Measurements from ENCODE around the gene SH3RF2. TPM values are rescaled to one million over a fixed set of nuclear protein-coding genes. Genes with fewer than 3 reads are reported as not detected.

SH3RF2 gene
- total and polyA plus RNA-seq, 2 experiments from 2014 or later = 35.1 to 35.4 TPM

DNA sequence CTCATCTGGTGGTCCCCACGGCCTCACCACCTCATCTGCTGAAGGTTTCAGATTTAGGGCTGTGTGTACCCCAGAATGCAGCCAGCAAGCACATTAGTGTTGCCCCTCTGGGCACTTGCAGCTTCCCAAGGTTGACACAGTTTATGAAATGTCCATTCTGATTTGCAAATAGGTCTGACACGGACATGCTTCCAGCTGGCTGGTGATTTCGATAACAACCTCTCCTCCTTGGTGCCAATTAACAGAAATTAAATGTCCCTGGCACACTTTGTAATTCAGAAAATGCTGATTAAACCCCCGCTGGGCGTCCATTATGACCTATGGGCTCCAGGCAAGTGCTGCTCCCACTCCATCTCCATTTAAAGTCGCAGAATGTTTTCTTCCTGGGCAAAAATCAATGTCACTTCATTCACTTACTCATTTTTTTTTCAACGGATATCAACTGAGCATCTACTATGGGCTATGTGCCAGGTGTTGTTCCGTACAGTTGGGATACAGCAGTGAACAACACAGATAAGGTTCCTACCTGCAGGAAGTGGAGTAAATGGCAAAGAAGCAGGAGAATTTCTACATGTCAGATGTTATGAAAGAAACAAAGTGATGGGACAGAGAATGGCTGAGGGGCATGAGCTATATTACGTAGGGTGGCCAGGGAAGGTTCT is 137.0 kb downstream of the SH3RF2 start:
- H3K79me2 ChIP-seq = no peaks in the 10 kb centered on the region
- no peaks in the 10 kb centered on the region for H3K9me3 ChIP-seq (ENCODE audit: low read depth)
- no peak for DNase-seq (ENCODE audit: low spot score)
- WGBS (ENCODE audit: low lambda C conversion rate, missing lambda C conversion rate) = 36% methylated on average over 9 of the region's 9 CpGs
- H3K4me3 ChIP-seq = no peak overlapping the region
- no peaks in the 10 kb centered on the region for H3K27me3 ChIP-seq
- H2AFZ ChIP-seq = no peak overlapping the region
- TF ChIP-seq EZH2 (IDR thresholded peaks at IDR 0.05; ENCODE audit: borderline replicate concordance) (no peak), EZH2phosphoT487 (IDR thresholded peaks at IDR 0.05; ENCODE audit: low read depth, severe bottlenecking, unreplicated experiment) (no peak)
- TF ChIP-seq, protein P1, sequence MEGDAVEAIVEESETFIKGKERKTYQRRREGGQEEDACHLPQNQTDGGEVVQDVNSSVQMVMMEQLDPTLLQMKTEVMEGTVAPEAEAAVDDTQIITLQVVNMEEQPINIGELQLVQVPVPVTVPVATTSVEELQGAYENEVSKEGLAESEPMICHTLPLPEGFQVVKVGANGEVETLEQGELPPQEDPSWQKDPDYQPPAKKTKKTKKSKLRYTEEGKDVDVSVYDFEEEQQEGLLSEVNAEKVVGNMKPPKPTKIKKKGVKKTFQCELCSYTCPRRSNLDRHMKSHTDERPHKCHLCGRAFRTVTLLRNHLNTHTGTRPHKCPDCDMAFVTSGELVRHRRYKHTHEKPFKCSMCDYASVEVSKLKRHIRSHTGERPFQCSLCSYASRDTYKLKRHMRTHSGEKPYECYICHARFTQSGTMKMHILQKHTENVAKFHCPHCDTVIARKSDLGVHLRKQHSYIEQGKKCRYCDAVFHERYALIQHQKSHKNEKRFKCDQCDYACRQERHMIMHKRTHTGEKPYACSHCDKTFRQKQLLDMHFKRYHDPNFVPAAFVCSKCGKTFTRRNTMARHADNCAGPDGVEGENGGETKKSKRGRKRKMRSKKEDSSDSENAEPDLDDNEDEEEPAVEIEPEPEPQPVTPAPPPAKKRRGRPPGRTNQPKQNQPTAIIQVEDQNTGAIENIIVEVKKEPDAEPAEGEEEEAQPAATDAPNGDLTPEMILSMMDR (IDR thresholded peaks at IDR 0.05; ENCODE audit: poor library complexity) = no peak
- H3K9me2 ChIP-seq (replicated peaks; ENCODE audit: insufficient read depth) = no peaks in the 10 kb centered on the region
- no peaks in the 10 kb centered on the region for H3K4me1 ChIP-seq (ENCODE audit: insufficient read depth)
- no peaks in the 10 kb centered on the region for H3K36me3 ChIP-seq (replicated peaks; ENCODE audit: insufficient read depth, low read depth)
- H3K27ac ChIP-seq = no peak overlapping the region
- no peaks in the 10 kb centered on the region for H4K20me1 ChIP-seq (ENCODE audit: insufficient read depth, poor library complexity, severe bottlenecking)
- no peak overlapping the region for H3K4me2 ChIP-seq

DNA sequence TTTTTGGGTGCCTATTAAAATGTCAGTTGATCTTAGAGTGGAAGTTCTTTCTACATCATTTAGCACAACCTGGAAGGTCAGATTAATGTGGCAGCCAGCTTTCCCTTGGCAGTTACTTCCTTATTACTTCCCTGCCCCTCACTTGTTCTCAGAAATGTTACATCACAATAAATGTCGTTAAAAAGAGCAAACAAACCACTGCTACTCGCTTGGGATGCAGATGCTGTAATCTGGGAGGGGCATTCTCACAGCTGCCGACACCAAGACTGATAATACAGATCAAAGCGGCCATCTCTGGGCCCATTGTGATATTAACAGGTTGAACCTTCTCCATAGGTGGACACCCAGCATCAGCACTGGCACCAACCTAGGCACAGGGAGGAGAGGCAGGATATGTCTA is 139.7 kb downstream of the SH3RF2 start:
- WGBS (ENCODE audit: low lambda C conversion rate, missing lambda C conversion rate) = 30% methylated on average over 4 of the region's 4 CpGs
- Histone ChIP-seq H3K4me3 (no peak overlapping the region), H3K4me1 (ENCODE audit: insufficient read depth) (no peaks in the 10 kb centered on the region), H3K9me2 (replicated peaks; ENCODE audit: insufficient read depth) (no peaks in the 10 kb centered on the region), H3K79me2 (no peaks in the 10 kb centered on the region), H4K20me1 (ENCODE audit: insufficient read depth, poor library complexity, severe bottlenecking) (no peaks in the 10 kb centered on the region), H3K4me2 (no peak overlapping the region), H3K9me3 (ENCODE audit: low read depth) (no peaks in the 10 kb centered on the region), H3K27me3 (no peaks in the 10 kb centered on the region), H2AFZ (no peak overlapping the region), H3K27ac (no peak overlapping the region), H3K36me3 (replicated peaks; ENCODE audit: insufficient read depth, low read depth) (no peaks in the 10 kb centered on the region)
- DNase-seq (ENCODE audit: low spot score) = peak; percentile 22
- TF ChIP-seq, protein P1 (IDR thresholded peaks at IDR 0.05; ENCODE audit: poor library complexity) = no peak
- TF ChIP-seq EZH2phosphoT487 (IDR thresholded peaks at IDR 0.05; ENCODE audit: low read depth, severe bottlenecking, unreplicated experiment) = no peak
- no peak for TF ChIP-seq EZH2 (IDR thresholded peaks at IDR 0.05; ENCODE audit: borderline replicate concordance)

DNA sequence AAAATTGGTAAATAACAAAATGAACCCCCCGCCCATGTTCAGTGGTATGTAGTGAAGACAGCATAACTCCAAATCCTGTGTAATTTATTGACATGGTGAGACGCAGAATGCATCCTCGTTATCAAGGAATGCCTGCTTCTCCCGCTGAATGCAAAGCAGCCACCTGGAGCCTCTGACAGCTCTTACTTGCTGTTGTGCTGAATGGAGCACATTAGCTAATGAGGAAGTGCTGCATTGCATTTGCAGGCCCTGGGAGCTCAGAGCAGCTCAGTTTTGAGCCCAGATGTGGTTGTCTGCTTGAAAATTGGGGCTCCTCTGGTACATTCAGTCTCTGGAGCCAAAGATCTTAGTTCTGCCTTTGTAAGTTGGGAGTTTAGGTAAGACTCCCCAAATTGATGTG is 140.1 kb downstream of the SH3RF2 start:
- no peak overlapping the region for H3K27ac ChIP-seq

DNA sequence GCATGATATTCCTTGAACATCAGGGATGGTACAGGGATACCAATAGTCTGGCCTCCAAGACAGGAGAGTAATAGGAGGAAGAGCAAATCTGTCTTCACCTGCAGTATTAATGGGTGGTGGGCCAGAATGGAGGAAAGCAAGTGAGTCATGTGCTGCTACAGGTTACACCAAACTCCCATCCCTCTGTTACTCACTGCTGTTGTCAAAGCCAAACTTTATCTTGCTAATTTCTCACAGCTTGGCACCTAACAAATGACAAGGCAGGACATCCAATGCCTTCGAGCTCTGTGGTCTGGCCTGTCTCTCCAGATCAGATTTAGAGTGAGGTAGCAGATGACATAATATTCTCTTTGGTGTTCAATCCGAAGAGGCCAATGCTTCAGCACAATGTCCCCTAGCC is 142.2 kb downstream of the SH3RF2 start:
- no peak for TF ChIP-seq EZH2 (IDR thresholded peaks at IDR 0.05; ENCODE audit: borderline replicate concordance)
- TF ChIP-seq, protein P1 (IDR thresholded peaks at IDR 0.05; ENCODE audit: poor library complexity) = no peak
- no peak for TF ChIP-seq EZH2phosphoT487 (IDR thresholded peaks at IDR 0.05; ENCODE audit: low read depth, severe bottlenecking, unreplicated experiment)
- no peaks in the 10 kb centered on the region for H4K20me1 ChIP-seq (ENCODE audit: insufficient read depth, poor library complexity, severe bottlenecking)
- no peaks in the 10 kb centered on the region for H3K79me2 ChIP-seq
- H3K36me3 ChIP-seq (replicated peaks; ENCODE audit: insufficient read depth, low read depth) = no peaks in the 10 kb centered on the region
- no peak overlapping the region for H3K4me3 ChIP-seq
- no peaks in the 10 kb centered on the region for H3K9me2 ChIP-seq (replicated peaks; ENCODE audit: insufficient read depth)
- H2AFZ ChIP-seq = no peak overlapping the region
- no peak overlapping the region for H3K4me2 ChIP-seq
- H3K27me3 ChIP-seq = no peaks in the 10 kb centered on the region
- DNase-seq (ENCODE audit: low spot score) = no peak
- WGBS (ENCODE audit: low lambda C conversion rate, missing lambda C conversion rate) = 54% methylated on average over 2 of the region's 2 CpGs
- H3K4me1 ChIP-seq (ENCODE audit: insufficient read depth) = no peaks in the 10 kb centered on the region
- no peak overlapping the region for H3K27ac ChIP-seq
- H3K9me3 ChIP-seq (ENCODE audit: low read depth) = no peaks in the 10 kb centered on the region

More for the DNA sequence above, 140.1 kb downstream of the SH3RF2 start:
- Histone ChIP-seq H3K4me3 (no peak overlapping the region), H3K9me3 (ENCODE audit: low read depth) (no peaks in the 10 kb centered on the region), H2AFZ (no peak overlapping the region), H3K4me2 (no peak overlapping the region), H3K9me2 (replicated peaks; ENCODE audit: insufficient read depth) (no peaks in the 10 kb centered on the region), H3K4me1 (ENCODE audit: insufficient read depth) (no peaks in the 10 kb centered on the region), H3K36me3 (replicated peaks; ENCODE audit: insufficient read depth, low read depth) (no peaks in the 10 kb centered on the region), H3K27me3 (no peaks in the 10 kb centered on the region), H4K20me1 (ENCODE audit: insufficient read depth, poor library complexity, severe bottlenecking) (no peaks in the 10 kb centered on the region), H3K79me2 (no peaks in the 10 kb centered on the region)
- no peak for DNase-seq (ENCODE audit: low spot score)
- 67% methylated on average over 4 of the region's 4 CpGs for WGBS (ENCODE audit: low lambda C conversion rate, missing lambda C conversion rate)
- TF ChIP-seq EZH2phosphoT487 (IDR thresholded peaks at IDR 0.05; ENCODE audit: low read depth, severe bottlenecking, unreplicated experiment) (no peak), EZH2 (IDR thresholded peaks at IDR 0.05; ENCODE audit: borderline replicate concordance) (no peak)
